NT2/D1 (cell line): Measurements from ENCODE around the gene KLF14.
"Not testable (repeated sequence)": the region's sequence is repeated elsewhere in the genome, so short reads cannot be mapped to it uniquely, and the experiment has no call there.

ENCODE experiments used
- DNase-seq: peaks from one replicate; pipeline ENCODE4 v3.0.0-alpha.2; 2011; ENCODE audit warnings: low read depth, low spot score
- H3K27me3 ChIP-seq: 2 replicates; pipeline ENCODE4 v1.6.0; 2011; ENCODE audit warnings: mild to moderate bottlenecking; ENCODE audit not compliant: insufficient read length, insufficient read depth
- H3K36me3 ChIP-seq: 2 replicates; pipeline ENCODE4 v1.6.1; 2011; ENCODE audit warnings: mild to moderate bottlenecking, low read length, mixed read lengths; ENCODE audit not compliant: insufficient read depth, insufficient read length
- H3K4me1 ChIP-seq: 2 replicates; pipeline ENCODE4 v1.5.1; 2011; ENCODE audit not compliant: insufficient read depth, insufficient read length
- H3K4me3 ChIP-seq: 2 replicates; pipeline ENCODE4 v1.5.1; 2011; ENCODE audit warnings: low read depth; ENCODE audit not compliant: insufficient read length
- H3K9ac ChIP-seq: 2 replicates; pipeline ENCODE4 v1.6.0; 2011; ENCODE audit warnings: low read depth; ENCODE audit not compliant: insufficient read length
- H3K9me3 ChIP-seq: 2 replicates; pipeline ENCODE4 v1.5.1; 2011; ENCODE audit warnings: mild to moderate bottlenecking, low read length; ENCODE audit not compliant: insufficient read depth
- SUZ12 ChIP-seq: IDR thresholded peaks from 2 replicates; pipeline ENCODE4 v1.6.1; 2011; ENCODE audit not compliant: insufficient read length, insufficient read depth; ENCODE audit errors: extremely low read depth
- YY1 ChIP-seq: IDR thresholded peaks from 2 replicates; pipeline ENCODE4 v1.6.1; 2011; ENCODE audit not compliant: insufficient read length, insufficient read depth
- ZNF274 ChIP-seq: IDR thresholded peaks from 2 replicates; pipeline ENCODE4 v1.6.1; 2011; ENCODE audit warnings: mild to moderate bottlenecking, low read depth, low read length

Gene KLF14

GRCh38 chr7:130708766-130709165, 25.2 kb downstream of the KLF14 start:
- TF ChIP-seq YY1, result no peak
- TF ChIP-seq SUZ12, result no peak
- Histone ChIP-seq H3K9ac (no peak overlapping the region), H3K27me3 (no peaks in the 10 kb centered on the region), H3K36me3 (no peaks in the 10 kb centered on the region), H3K4me1 (no peaks in the 10 kb centered on the region), H3K9me3 (0 out of 2 replicates have a peak, but pooled peaks cover 6% of the 10 kb centered on the region), H3K4me3 (no peak overlapping the region)
- DNase-seq, result no peak

- H3K9me3 ChIP-seq, result 0 out of 2 replicates have a peak, but pooled peaks cover 6% of the 10 kb centered on the region
- H3K27me3 ChIP-seq, result no peaks in the 10 kb centered on the region
- H3K4me1 ChIP-seq, result no peaks in the 10 kb centered on the region
- TF ChIP-seq ZNF274 (no peak), SUZ12 (no peak), YY1 (no peak)
- H3K36me3 ChIP-seq, result no peaks in the 10 kb centered on the region
- no peak for DNase-seq
- no peak overlapping the region for H3K4me3 ChIP-seq
- no peak overlapping the region for H3K9ac ChIP-seq
Observed at GRCh38 chr7:130708001-130708400, 26.0 kb downstream of the KLF14 start.

- H3K9me3 ChIP-seq, result 0 out of 2 replicates have a peak, but pooled peaks cover 6% of the 10 kb centered on the region
- no peak for DNase-seq
- H3K36me3 ChIP-seq, result no peaks in the 10 kb centered on the region
- H3K4me1 ChIP-seq, result no peaks in the 10 kb centered on the region
- H3K9ac ChIP-seq, result no peak overlapping the region
- H3K27me3 ChIP-seq, result no peaks in the 10 kb centered on the region
- no peak for TF ChIP-seq ZNF274
- TF ChIP-seq SUZ12, result no peak
- no peak for TF ChIP-seq YY1
- H3K4me3 ChIP-seq, result no peak overlapping the region
Observed at GRCh38 chr7:130703851-130704250, 30.2 kb downstream of the KLF14 start.

GRCh38 chr7:130701650-130702049, 32.4 kb downstream of the KLF14 start:
- Histone ChIP-seq H3K9me3 (0 out of 2 replicates have a peak, but pooled peaks cover 4% of the 10 kb centered on the region), H3K27me3 (no peaks in the 10 kb centered on the region), H3K36me3 (no peaks in the 10 kb centered on the region), H3K4me1 (no peaks in the 10 kb centered on the region), H3K9ac (no peak overlapping the region), H3K4me3 (no peak overlapping the region)
- TF ChIP-seq YY1 (no peak), SUZ12 (no peak), ZNF274 (no peak)
- no peak for DNase-seq

GRCh38 chr7:130700760-130701159, 33.2 kb downstream of the KLF14 start:
- Histone ChIP-seq H3K9ac (no peak overlapping the region), H3K36me3 (no peaks in the 10 kb centered on the region), H3K9me3 (no peaks in the 10 kb centered on the region), H3K4me3 (no peak overlapping the region), H3K4me1 (no peaks in the 10 kb centered on the region), H3K27me3 (no peaks in the 10 kb centered on the region)
- TF ChIP-seq YY1, result no peak
- no peak for TF ChIP-seq SUZ12
- TF ChIP-seq ZNF274, result no peak
- no peak for DNase-seq

- DNase-seq, result no peak
- H3K27me3 ChIP-seq, result no peaks in the 10 kb centered on the region
- H3K9me3 ChIP-seq, result no peaks in the 10 kb centered on the region
- H3K9ac ChIP-seq, result no peak overlapping the region
- TF ChIP-seq ZNF274 (no peak), SUZ12 (no peak), YY1 (no peak)
- no peak overlapping the region for H3K4me3 ChIP-seq
- no peaks in the 10 kb centered on the region for H3K4me1 ChIP-seq
- H3K36me3 ChIP-seq, result no peaks in the 10 kb centered on the region
Observed at GRCh38 chr7:130699686-130700085, 34.3 kb downstream of the KLF14 start.

GRCh38 chr7:130697820-130698219, 36.2 kb downstream of the KLF14 start:
- H3K4me3 ChIP-seq, result no peak overlapping the region
- H3K9me3 ChIP-seq, result no peaks in the 10 kb centered on the region
- TF ChIP-seq ZNF274 (no peak), YY1 (no peak), SUZ12 (no peak)

GRCh38 chr7:130695840-130696239, 38.2 kb downstream of the KLF14 start:
- peak; percentile 18 for DNase-seq
- Histone ChIP-seq H3K9me3 (peaks cover 6% of the 10 kb centered on the region; the same call in 1 of the 2 replicates), H3K4me1 (no peaks in the 10 kb centered on the region), H3K36me3 (no peaks in the 10 kb centered on the region), H3K27me3 (no peaks in the 10 kb centered on the region), H3K4me3 (no peak overlapping the region), H3K9ac (no peak overlapping the region)
- TF ChIP-seq SUZ12 (no peak), ZNF274 (no peak), YY1 (no peak)

More at GRCh38 chr7:130697820-130698219, 36.2 kb downstream of the KLF14 start:
- no peaks in the 10 kb centered on the region for H3K4me1 ChIP-seq
- no peaks in the 10 kb centered on the region for H3K27me3 ChIP-seq
- no peak overlapping the region for H3K9ac ChIP-seq
- DNase-seq, result no peak
- no peaks in the 10 kb centered on the region for H3K36me3 ChIP-seq

- not testable (repeated sequence) for H3K27me3 ChIP-seq, H3K4me1 ChIP-seq, DNase-seq, H3K4me3 ChIP-seq, H3K36me3 ChIP-seq, H3K9ac ChIP-seq
- peaks cover 24% of the 10 kb centered on the region for H3K9me3 ChIP-seq
Observed at GRCh38 chr7:130692396-130692795, 41.6 kb downstream of the KLF14 start.
